COR-L47 (cell line): Measurements from ENCODE around the gene STARD9.
"Not testable (repeated sequence)": the region's sequence is repeated elsewhere in the genome, so short reads cannot be mapped to it uniquely, and the experiment has no call there.

Source experiments
- DNase-seq: peaks from one replicate; lab custom pipeline; 2025; lab: John Stamatoyannopoulos, UW

The STARD9 gene

GRCh38 chr15:42729409-42729808, 154.0 kb downstream of the STARD9 start:
- no peak for DNase-seq

GRCh38 chr15:42730135-42730534, 154.7 kb downstream of the STARD9 start:
- no peak for DNase-seq

GRCh38 chr15:42730536-42730935, 155.1 kb downstream of the STARD9 start:
- no peak for DNase-seq

GRCh38 chr15:42731461-42731860, 156.1 kb downstream of the STARD9 start:
- no peak for DNase-seq

- no peak for DNase-seq
Observed at GRCh38 chr15:42732095-42732827, 156.9 kb downstream of the STARD9 start.

- no peak for DNase-seq
Observed at GRCh38 chr15:42733027-42733426, 157.6 kb downstream of the STARD9 start.

GRCh38 chr15:42734076-42734672, 158.8 kb downstream of the STARD9 start:
- DNase-seq = no peak

- no peak for DNase-seq
Observed at GRCh38 chr15:42735382-42736165, 160.2 kb downstream of the STARD9 start.

GRCh38 chr15:42736178-42736792, 160.9 kb downstream of the STARD9 start:
- DNase-seq = no peak

- DNase-seq = peak; percentile 70
Observed at GRCh38 chr15:42736793-42737528, 161.6 kb downstream of the STARD9 start, which contains the start of gene CDAN1. Gene CDAN1 (minus strand): TSS chr15:42737128. CDS start chr15:42737102, 26 bp downstream.

- DNase-seq = no peak
Observed at GRCh38 chr15:42737529-42738328, 162.3 kb downstream of the STARD9 start.

- DNase-seq = no peak
Observed at GRCh38 chr15:42741710-42742109, 166.3 kb downstream of the STARD9 start.

- DNase-seq = no peak
Observed at GRCh38 chr15:42742149-42742548, 166.7 kb downstream of the STARD9 start.

- no peak for DNase-seq
Observed at GRCh38 chr15:42744195-42744594, 168.8 kb downstream of the STARD9 start.

- no peak for DNase-seq
Observed at GRCh38 chr15:42749266-42749665, 173.9 kb downstream of the STARD9 start.

GRCh38 chr15:42750306-42750705, 174.9 kb downstream of the STARD9 start:
- no peak for DNase-seq

- no peak for DNase-seq
Observed at GRCh38 chr15:42759093-42759492, 183.7 kb downstream of the STARD9 start.

GRCh38 chr15:42760759-42761158, 185.4 kb downstream of the STARD9 start:
- no peak for DNase-seq

GRCh38 chr15:42761813-42762212, 186.4 kb downstream of the STARD9 start:
- not testable (repeated sequence) for DNase-seq

GRCh38 chr15:42764154-42764731, 188.8 kb downstream of the STARD9 start:
- not testable (repeated sequence) for DNase-seq
